Retinal pigment epithelial cell (primary cell): Measurements from ENCODE around the gene MPRIP.

ENCODE experiments used
- DNase-seq: peaks from one replicate; pipeline ENCODE4 v3.0.0-alpha.2; 2010; ENCODE audit warnings: low read depth
- H3K4me3 ChIP-seq: 2 replicates; pipeline ENCODE4 v1.5.1; 2011; ENCODE audit warnings: mild to moderate bottlenecking, low read length, control low read depth, moderate library complexity
- CTCF ChIP-seq: conservative IDR thresholded peaks from 2 replicates; pipeline ENCODE4 v1.5.1; 2011; ENCODE audit warnings: low read depth, low read length, control low read depth, inconsistent platforms

Gene MPRIP

GRCh38 chr17:17152385-17152784 lies 110.1 kb downstream of the MPRIP start:
- no peak for TF ChIP-seq CTCF
- no peak for DNase-seq
- H3K4me3 ChIP-seq = no peak overlapping the region

- TF ChIP-seq CTCF = no peak
- no peak overlapping the region for H3K4me3 ChIP-seq
- no peak for DNase-seq
Measured at GRCh38 chr17:17153071-17153470, 110.8 kb downstream of the MPRIP start.

- DNase-seq = no peak
- no peak for TF ChIP-seq CTCF
- no peak overlapping the region for H3K4me3 ChIP-seq
Measured at GRCh38 chr17:17153709-17154108, 111.5 kb downstream of the MPRIP start.

- TF ChIP-seq CTCF = no peak
- DNase-seq = no peak
- no peak overlapping the region for H3K4me3 ChIP-seq
Measured at GRCh38 chr17:17154556-17154955, 112.3 kb downstream of the MPRIP start.

- H3K4me3 ChIP-seq = no peak overlapping the region
- DNase-seq = no peak
- no peak for TF ChIP-seq CTCF
Measured at GRCh38 chr17:17154981-17155380, 112.7 kb downstream of the MPRIP start.

GRCh38 chr17:17155568-17155967 lies 113.3 kb downstream of the MPRIP start:
- TF ChIP-seq CTCF = no peak
- no peak for DNase-seq
- H3K4me3 ChIP-seq = no peak overlapping the region

GRCh38 chr17:17156107-17156506 lies 113.8 kb downstream of the MPRIP start:
- no peak for TF ChIP-seq CTCF
- DNase-seq = no peak

More at GRCh38 chr17:17156107-17156506, 113.8 kb downstream of the MPRIP start:
- H3K4me3 ChIP-seq = no peak overlapping the region
